Brain microvascular endothelial cell (primary cell): Measurements from ENCODE around the gene PSMA1.

Experiments used
- DNase-seq: peaks from one replicate; pipeline ENCODE4 v3.0.0-alpha.2; 2020
- H3K27ac ChIP-seq: fragments of 250-450 bp; sonication (Bioruptor Pico); 2 replicates; pipeline ENCODE4 v1.5.1; 2020; ENCODE audit warnings: mild to moderate bottlenecking, moderate library complexity
- H3K27me3 ChIP-seq: fragments of 250-450 bp; sonication (Bioruptor Pico); replicated peaks from 2 replicates; pipeline ENCODE4 v1.5.1; 2020; ENCODE audit warnings: mild to moderate bottlenecking
- H3K36me3 ChIP-seq: fragments of 250-450 bp; sonication (Bioruptor Pico); replicated peaks from 2 replicates; pipeline ENCODE4 v1.5.1; 2020; ENCODE audit warnings: mild to moderate bottlenecking
- H3K4me3 ChIP-seq: 2 replicates; pipeline ENCODE4 v1.5.1; 2011; ENCODE audit warnings: low read depth, mild to moderate bottlenecking, control low read depth, low read length, moderate library complexity
- CTCF ChIP-seq: IDR thresholded peaks from 2 replicates; pipeline ENCODE4 v1.5.1; 2011; ENCODE audit warnings: low read depth, mild to moderate bottlenecking, moderate library complexity, low read length, control low read depth, inconsistent platforms; ENCODE audit errors: missing control alignments
- in situ Hi-C: cut with HindIII; loops from 2 replicates; pipeline ENCODE4 v1.10.0; 2017; ENCODE audit warnings: low sequenced_read_pairs, low pct_ligation_motif_present

The PSMA1 gene

DNA sequence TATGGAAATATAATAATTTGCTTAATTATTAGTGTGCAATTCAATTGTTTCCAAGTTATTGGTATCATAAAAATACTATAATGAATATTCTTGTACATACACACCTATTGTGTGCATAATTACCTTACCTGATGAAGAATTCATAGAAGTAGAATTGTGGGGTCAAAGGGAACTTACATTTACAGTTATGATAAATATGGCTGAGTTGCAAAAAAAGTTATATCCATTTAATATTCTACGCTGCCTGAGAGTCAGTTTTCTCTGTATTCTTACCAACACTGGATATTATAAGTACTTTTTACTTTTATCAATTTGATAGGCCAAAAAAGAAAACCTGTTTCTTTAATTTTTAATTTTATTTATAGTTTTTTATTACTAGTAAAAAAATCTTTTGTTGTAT lies 2.1 kb upstream of the PSMA1 start:
- no peaks in the 10 kb centered on the region for H3K27me3 ChIP-seq

DNA sequence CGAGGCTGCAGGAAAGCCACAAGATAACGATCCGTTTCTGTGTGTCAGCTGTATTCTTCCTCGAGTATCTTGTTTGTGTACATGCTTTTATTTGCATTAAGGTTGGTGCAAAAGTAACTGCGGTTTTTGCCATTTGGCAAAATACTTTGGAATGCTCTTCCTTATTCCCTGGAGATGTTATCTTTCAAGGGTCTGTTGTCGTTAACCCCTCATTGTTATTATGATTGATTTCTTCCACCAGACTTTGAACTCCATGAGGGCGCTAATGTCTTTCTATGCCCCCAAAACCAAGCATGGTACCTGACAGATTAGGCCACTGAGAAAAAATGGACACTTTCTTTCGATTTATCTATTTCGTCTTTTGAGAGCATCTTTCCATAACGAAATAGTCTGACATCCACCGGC lies 563 bp upstream of the PSMA1 start:
- Histone ChIP-seq H3K4me3 (peak overlapping the region; percentile 93), H3K36me3 (peaks cover 25% of the 10 kb centered on the region), H3K27ac (peak overlapping the region; percentile 87), H3K27me3 (no peaks in the 10 kb centered on the region)
- no peak for DNase-seq
- in situ Hi-C loops: no loop called here
- no peak for TF ChIP-seq CTCF

More for the DNA sequence above, 2.1 kb upstream of the PSMA1 start:
- H3K36me3 ChIP-seq: peaks cover 10% of the 10 kb centered on the region
- in situ Hi-C loops: no loop called here
- no peak for TF ChIP-seq CTCF
- H3K27ac ChIP-seq: no peak overlapping the region
- DNase-seq: no peak
- H3K4me3 ChIP-seq: no peak overlapping the region

DNA sequence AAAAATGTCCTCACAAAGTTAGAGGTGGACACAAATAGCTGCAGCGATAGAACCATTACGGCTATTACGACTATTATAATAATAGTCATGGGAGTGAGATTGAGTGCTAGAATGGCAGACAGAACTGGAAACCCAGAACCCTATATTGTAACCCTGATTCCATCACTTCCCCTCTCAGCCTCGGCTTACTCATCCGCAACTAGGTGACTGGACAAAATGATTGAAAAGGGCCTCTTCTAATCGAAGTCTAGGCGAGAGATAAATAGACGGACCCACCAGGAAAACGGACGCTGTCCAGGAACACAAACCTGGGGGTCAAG lies 629 bp downstream of the PSMA1 start:
- no peak for DNase-seq
- TF ChIP-seq CTCF: no peak
- Histone ChIP-seq H3K36me3 (peaks cover 35% of the 10 kb centered on the region), H3K4me3 (peak overlapping the region; percentile 93), H3K27ac (peak overlapping the region; percentile 87), H3K27me3 (no peaks in the 10 kb centered on the region)
- in situ Hi-C loops: no loop called here

DNA sequence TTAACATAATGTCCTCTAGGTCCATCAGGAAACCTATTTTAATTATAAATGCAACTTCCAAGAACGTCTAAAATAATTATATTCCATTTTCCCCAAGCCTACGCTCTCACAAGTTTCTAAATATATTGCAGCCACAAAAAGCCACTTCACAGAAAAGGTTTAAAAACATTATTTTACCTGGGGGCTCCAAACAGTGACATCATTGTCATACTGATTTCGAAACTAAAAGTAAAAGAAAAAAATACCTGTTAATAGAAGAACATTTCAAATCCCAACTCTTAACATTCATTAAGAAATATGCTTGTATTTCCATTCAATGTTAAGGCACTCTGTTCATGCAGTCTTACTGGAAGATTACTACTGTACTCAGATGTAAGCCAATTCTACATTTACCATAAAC lies 1.4 kb downstream of the PSMA1 start:
- no peak for TF ChIP-seq CTCF
- in situ Hi-C loops: no loop called here
- no peak for DNase-seq

DNA sequence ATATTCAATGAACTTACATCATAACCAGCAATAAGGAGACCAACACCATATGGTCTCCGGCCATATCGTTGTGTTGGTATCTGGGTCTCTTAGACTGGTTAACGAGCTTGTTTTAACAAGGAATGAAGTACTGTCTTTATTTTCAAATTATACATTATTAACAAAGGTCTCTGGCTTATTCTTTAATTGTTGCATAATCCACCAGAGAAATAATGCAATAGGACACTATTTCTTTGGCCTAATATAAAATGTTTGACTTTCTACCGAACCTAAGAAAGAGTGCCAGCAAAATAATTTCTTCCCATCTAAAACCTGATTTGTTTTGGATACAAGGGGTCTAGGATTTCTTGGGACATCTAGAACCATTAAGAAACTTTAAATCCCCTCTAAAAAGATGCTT lies 6.4 kb downstream of the PSMA1 start:
- no peak for TF ChIP-seq CTCF
- Histone ChIP-seq H3K4me3 (no peak overlapping the region), H3K27me3 (no peaks in the 10 kb centered on the region), H3K27ac (no peak overlapping the region), H3K36me3 (peaks cover 76% of the 10 kb centered on the region)
- no peak for DNase-seq
- in situ Hi-C loops: no loop called here

More for the DNA sequence above, 1.4 kb downstream of the PSMA1 start:
- no peak overlapping the region for H3K27ac ChIP-seq
- peak overlapping the region; percentile 93 for H3K4me3 ChIP-seq
- H3K27me3 ChIP-seq: no peaks in the 10 kb centered on the region
- H3K36me3 ChIP-seq: peaks cover 42% of the 10 kb centered on the region

GRCh38 chr11:14506532-14506931 lies 13.7 kb downstream of the PSMA1 start:
- H3K36me3 ChIP-seq: peaks cover 64% of the 10 kb centered on the region
- in situ Hi-C loops: no loop called here
- H3K4me3 ChIP-seq: no peak overlapping the region
- H3K27ac ChIP-seq: no peak overlapping the region
- no peaks in the 10 kb centered on the region for H3K27me3 ChIP-seq
- peak; percentile 22 for DNase-seq
- TF ChIP-seq CTCF: no peak
